GM20431 (cell line): ENCODE results near the gene RBMS3.
"Not testable (repeated sequence)": the region's sequence is repeated elsewhere in the genome, so short reads cannot be mapped to it uniquely, and the experiment has no call there.

ENCODE experiments used
- in situ Hi-C: fragments of 300-500 bp; cut with MseI, MboI; formaldehyde crosslinking; loops from one replicate; pipeline ENCODE4 v1.15.0; 2020; ENCODE audit warnings: low sequenced_read_pairs; ENCODE audit not compliant: unreplicated experiment

RBMS3 gene

DNA sequence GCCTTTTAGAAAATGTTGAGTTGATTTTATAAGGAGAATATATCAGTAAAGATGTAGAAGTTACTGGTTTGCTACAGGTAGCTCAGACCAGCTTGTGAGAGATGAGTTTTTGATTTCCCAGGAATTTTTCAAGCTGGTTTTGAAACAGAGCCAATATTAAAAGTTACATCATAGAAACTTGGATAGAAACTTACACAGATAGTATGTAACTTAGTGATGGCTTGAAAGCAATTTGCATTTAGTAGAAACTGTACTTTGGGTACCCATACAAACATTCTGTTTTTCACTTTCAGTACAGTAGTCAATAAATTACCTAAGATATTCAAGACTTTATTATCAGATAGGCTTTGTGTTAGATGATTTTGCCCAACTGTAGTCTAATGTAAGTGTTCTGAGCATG lies 93.4 kb downstream of the RBMS3 start:
- in situ Hi-C loops: no loop called here

- in situ Hi-C loops: no loop called here
Measured at GRCh38 chr3:29379097-29379496, 98.2 kb downstream of the RBMS3 start.

- in situ Hi-C loops: no loop called here
Measured at GRCh38 chr3:29381595-29381994, 100.7 kb downstream of the RBMS3 start.

GRCh38 chr3:29382409-29382808 lies 101.5 kb downstream of the RBMS3 start:
- in situ Hi-C loops: no loop called here

- in situ Hi-C loops: no loop called here
Measured at GRCh38 chr3:29382845-29383244, 102.0 kb downstream of the RBMS3 start.

DNA sequence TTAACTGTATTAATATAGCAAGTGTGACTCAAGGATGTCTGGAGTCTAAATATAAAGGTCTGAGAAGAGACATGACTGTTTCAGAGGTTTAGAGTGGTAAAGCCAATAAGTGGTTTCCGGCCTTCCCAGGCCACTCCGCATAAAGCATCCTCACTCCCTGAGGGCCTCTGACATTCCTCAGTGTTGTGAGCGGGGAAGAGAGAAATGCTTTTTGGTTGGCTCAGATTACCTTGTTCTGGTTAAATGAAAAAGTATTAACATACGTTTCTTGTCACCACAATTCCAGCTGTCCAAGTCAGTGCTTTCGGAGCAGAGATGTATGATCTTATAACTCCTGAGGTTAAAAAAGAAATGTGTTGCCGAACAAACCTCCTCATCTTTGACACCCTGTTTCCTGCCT lies 103.8 kb downstream of the RBMS3 start:
- in situ Hi-C loops: no loop called here

DNA sequence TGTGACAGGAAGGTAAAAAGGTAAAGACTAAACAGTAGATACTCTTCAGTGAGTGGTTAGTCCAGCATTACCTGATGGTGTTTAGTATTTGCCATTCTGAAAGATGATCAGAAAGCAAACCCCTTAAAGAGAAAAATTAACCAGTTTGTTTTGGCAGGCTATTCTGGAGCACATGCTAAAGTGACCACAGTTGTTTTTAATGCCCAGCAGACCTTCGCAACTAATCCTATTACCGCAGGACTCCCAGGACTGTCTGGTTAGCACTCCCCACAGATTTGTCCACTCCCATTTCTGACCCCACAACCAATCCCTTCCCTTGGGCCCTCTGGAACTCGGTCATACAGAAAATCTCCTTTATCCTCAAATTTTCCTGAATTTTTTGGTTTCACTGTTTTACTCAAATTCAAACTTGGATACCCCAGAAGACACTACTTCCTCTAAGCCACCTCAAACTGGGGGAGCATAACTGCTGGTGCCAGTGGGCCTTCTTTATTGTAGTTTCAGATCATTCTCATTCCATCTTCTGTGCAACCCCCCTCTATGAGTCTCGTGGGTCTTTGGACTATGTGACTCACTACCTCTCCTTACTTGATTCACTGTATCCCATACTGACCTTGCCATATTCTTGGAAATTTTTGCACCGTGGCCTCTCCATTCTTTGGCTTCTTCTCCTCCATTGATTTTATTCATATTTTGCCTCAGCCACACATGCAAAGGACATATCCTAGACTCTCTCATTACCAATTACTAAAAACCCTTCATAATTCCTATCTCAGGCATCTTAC lies 104.4 kb downstream of the RBMS3 start:
- in situ Hi-C loops: no loop called here

DNA sequence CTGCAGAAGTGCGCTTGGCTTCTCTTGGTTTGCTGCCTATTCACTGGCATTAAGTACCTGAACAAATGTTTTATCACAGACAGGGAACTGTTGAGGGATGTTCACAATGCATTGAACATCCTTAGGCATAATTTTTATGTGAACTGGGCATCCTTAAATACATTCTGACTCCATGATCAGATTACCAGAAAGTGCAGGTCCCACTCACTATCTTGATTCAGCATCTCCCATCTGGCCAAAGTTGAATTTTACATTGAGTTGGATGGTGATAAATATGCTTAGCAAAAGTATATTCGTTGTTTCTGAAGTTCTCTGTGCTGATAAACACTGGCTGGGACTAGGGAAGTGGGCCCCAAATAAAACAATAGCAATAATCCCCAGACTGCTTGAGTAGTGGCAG lies 108.5 kb downstream of the RBMS3 start:
- in situ Hi-C loops: no loop called here

DNA sequence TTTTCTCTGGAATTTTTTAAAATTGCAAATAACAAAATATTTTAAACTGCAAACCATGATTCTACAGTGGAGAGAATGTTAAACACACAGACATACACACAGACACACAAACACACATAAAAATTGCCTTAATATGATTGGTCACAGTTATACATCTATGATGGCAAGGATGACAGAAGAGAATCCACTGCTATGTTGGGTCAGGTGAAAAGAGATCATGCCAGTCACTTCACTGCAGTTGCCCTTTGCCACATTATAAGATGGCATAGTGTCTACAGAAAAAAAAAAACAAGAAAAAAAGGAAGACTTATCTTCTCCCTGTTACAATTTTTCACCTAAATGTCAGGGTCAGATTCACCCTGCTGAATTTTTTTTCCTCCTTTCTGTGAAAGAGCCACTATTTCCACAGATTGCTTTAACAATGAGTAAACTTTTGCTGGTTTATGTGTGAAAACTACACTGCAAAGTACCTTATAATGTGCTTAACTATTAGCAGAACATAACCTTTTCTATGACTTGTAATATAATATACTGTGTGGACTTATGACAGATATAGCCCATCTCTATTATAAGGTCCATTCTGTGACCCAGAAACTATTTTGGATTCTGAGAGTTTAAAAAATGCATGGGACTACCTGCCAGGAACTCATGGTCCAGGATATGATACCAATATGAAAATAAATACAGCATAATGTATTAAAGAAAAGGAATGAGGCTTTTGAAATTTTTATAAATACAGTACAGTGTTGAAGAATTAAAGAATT lies 111.9 kb downstream of the RBMS3 start:
- in situ Hi-C loops: no loop called here

DNA sequence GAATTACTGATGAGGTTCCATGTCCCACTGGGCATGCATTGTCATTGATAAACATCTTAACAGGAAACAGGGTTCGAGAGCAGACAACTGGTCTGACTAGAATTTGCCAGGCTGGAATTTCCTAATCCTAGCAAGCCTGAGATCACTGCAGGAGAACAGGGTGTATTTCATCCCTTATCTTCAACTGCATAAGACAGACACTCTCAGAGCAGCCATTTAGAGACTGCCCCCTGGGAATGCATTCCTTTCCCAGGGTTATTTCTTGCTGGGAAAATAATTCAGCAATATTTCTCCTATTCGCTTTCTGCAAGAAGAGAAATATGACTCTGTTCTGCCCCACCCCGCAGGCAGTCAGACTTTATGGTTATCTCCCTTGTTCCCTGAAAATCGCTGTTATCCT lies 113.1 kb downstream of the RBMS3 start:
- in situ Hi-C loops: not testable (repeated sequence)

GRCh38 chr3:29397406-29397805 lies 116.5 kb downstream of the RBMS3 start:
- in situ Hi-C loops: no loop called here

- in situ Hi-C loops: no loop called here
Measured at GRCh38 chr3:29398787-29399186, 117.9 kb downstream of the RBMS3 start.

GRCh38 chr3:29406291-29406832 lies 125.5 kb downstream of the RBMS3 start:
- in situ Hi-C loops: no loop called here

DNA sequence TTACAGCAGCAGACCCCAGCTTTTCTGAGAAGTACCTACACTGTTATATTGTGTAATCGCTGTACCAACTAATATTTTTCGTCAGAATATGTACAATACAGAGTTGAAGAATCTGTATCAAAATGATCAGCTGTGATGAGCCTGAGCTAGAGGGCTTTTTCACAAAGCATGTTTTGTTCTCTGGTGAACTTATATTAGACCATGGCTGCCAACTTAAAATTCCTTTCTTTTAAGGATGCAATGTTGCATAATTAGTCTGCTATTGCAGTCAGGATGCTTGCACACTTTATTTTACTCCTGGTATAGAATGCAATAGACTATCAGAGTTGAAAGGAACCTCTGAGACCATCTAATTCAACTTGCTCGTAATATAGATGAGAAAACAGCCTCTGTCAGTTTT lies 127.8 kb downstream of the RBMS3 start:
- in situ Hi-C loops: no loop called here

DNA sequence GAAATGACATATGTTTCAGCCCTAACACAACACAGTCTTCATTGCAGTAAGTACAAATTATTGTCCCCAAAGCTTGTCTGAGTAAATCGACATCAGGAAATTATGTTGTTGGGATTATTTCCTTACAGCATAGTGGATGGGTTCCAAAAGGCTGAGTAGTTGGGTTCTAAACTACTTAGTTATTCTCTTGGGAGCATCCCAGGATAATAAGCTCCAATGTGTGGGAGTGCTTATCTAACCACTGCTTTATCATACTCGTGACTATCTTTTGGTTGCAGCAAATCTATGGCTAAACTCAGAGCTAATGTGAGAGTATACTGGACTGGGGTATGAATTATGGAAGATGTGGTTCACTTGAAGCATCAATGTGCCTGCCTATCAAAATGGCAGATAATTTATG lies 128.5 kb downstream of the RBMS3 start:
- in situ Hi-C loops: no loop called here

GRCh38 chr3:29410220-29410619 lies 129.3 kb downstream of the RBMS3 start:
- in situ Hi-C loops: no loop called here

DNA sequence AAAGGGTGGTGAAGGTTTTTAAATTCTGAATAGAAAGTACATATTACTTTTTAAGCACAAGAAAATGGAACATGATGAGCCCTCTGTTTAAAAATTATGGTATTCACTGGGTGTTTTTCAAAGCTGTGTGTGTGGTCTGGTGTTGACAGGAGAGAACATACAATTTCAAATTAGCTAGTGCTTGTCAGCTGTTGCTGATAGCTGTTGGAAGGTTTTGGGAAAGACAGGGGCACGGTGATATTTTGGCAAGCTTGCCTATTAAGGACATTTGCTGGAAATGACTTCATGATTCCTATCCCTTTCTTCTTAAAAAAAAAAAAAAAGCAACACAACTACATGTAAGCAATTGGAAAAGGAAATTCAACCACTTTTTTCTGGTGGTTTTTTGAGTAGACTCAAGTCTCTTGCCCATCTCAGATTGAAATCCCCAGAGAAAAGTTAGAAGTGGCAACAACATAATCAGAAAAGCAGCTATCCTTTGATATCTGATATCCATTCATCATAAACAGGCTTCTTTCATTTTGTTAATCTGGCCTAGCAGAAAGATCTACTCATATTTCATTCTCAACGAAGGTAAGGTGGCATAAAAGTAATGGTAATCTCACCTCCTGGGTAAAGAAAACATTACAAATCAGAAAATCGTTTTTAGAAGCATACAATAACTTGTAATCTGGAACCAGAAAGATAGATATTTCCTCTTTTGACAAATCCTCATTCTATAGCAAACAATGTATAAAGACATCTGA lies 130.0 kb downstream of the RBMS3 start:
- in situ Hi-C loops: no loop called here

GRCh38 chr3:29412110-29412509 lies 131.2 kb downstream of the RBMS3 start:
- in situ Hi-C loops: no loop called here

DNA sequence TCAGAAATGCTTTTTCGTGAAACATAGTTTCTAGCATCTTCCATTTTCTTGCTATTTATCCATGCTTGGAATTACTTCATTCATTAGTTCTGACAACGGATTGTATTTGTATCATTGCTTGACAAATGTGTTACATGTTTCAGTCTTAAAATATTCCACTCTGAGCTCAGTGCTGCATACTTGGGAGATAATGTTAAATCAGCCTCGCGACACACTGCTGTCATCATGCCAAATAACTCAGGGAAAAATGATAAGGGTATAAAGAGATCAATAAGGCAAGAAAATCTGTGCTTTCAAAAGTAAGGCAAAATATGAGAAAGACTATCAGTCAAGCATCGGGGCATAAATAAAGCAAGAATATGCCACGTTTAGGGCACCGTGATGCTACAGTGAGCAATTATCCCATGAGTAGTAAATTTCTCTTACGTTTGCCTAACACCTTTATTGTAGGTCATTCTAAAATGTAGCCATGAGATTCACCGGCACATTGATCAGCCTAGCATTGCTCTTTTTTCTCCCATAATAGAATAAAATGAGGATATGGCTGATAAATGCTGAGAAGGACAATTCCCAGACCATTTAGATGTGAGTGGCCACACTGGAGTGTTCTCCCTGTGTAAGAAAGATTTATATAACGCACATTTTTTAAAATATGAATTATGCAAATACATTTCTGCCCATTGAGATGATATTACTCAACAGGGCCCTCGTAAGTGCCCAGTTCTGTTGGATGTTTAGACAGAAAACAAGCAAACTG lies 133.8 kb downstream of the RBMS3 start:
- in situ Hi-C loops: no loop called here
